OCI-LY7 (cell line): ENCODE results near the gene NFE2L1. TPM values are rescaled to one million over a fixed set of nuclear protein-coding genes. Genes with fewer than 3 reads are reported as not detected.

Experiments
- BruUV-seq: library from RNA; stranded (reverse); fragments of 400-500 nt; replicated peaks from 2 replicates; lab custom pipeline; 2021; lab: Mats Ljungman, UMichigan
- CTCF ChIA-PET: fragments of 300-600 bp; sonication (Branson Sonifier 250); formaldehyde crosslinking; loops from one replicate; lab custom pipeline; 2022; ENCODE audit warnings: antibody characterized with exemption; ENCODE audit not compliant: unreplicated experiment; lab: Charles Lee
- POLR2A ChIA-PET: fragments of 300-600 bp; sonication (Branson Sonifier 250); formaldehyde crosslinking; loops from one replicate; lab custom pipeline; 2022; ENCODE audit warnings: antibody characterized with exemption; lab: Charles Lee
- DNase-seq: peaks from one replicate; pipeline ENCODE4 v3.0.0-alpha.2; 2015; ENCODE audit warnings: low spot score
- H2AFZ ChIP-seq: fragments of 200-600 bp; sonication (generic), shearing (Covaris generic); 2 replicates; pipeline ENCODE4 v1.6.1; 2014; ENCODE audit warnings: mild to moderate bottlenecking, antibody characterized with exemption, low read length, moderate library complexity
- H3K27ac ChIP-seq: fragments of 200-600 bp; sonication (generic); 2 replicates; pipeline ENCODE4 v1.5.1; 2014; ENCODE audit warnings: mixed run types, low read depth, mild to moderate bottlenecking, moderate library complexity, low read length, inconsistent platforms; ENCODE audit not compliant: poor library complexity, severe bottlenecking
- H3K36me3 ChIP-seq: fragments of 200-600 bp; sonication (generic); 2 replicates; pipeline ENCODE4 v1.6.1; 2014; ENCODE audit warnings: mild to moderate bottlenecking, antibody characterized with exemption, low read length, moderate library complexity, mixed read lengths; ENCODE audit not compliant: insufficient read depth
- H3K4me1 ChIP-seq: fragments of 200-600 bp; sonication (generic); 2 replicates; pipeline ENCODE4 v1.5.1; 2014; ENCODE audit warnings: mild to moderate bottlenecking, low read length; ENCODE audit not compliant: insufficient read depth, poor library complexity, severe bottlenecking
- H3K4me2 ChIP-seq: fragments of 200-600 bp; sonication (generic); 2 replicates; pipeline ENCODE4 v1.6.1; 2014; ENCODE audit warnings: mild to moderate bottlenecking, low read length
- H3K4me3 ChIP-seq: fragments of 200-600 bp; sonication (generic); 2 replicates; pipeline ENCODE4 v1.5.1; 2014; ENCODE audit warnings: mild to moderate bottlenecking, low read depth, low read length; ENCODE audit not compliant: poor library complexity, severe bottlenecking
- H3K79me2 ChIP-seq: fragments of 200-600 bp; sonication (generic); 2 replicates; pipeline ENCODE4 v1.6.1; 2016; ENCODE audit warnings: low read depth, mild to moderate bottlenecking, low read length, moderate library complexity, mixed read lengths; ENCODE audit not compliant: insufficient read depth
- H3K9me2 ChIP-seq: fragments of 200-600 bp; sonication (generic); 2 replicates; pipeline ENCODE4 v1.6.1; 2016; ENCODE audit warnings: mild to moderate bottlenecking, low read length, mixed read lengths; ENCODE audit not compliant: insufficient read depth
- H3K9me3 ChIP-seq: fragments of 200-600 bp; sonication (generic); 2 replicates; pipeline ENCODE4 v1.6.1; 2014; ENCODE audit warnings: mild to moderate bottlenecking, mixed run types, low read length, mixed read lengths
- H4K20me1 ChIP-seq: fragments of 200-600 bp; sonication (generic); 2 replicates; pipeline ENCODE4 v1.6.1; 2014; ENCODE audit warnings: mild to moderate bottlenecking, antibody characterized with exemption, low read length, moderate library complexity, mixed read lengths; ENCODE audit not compliant: insufficient read depth
- EZH2phosphoT487 ChIP-seq: fragments of 200-600 bp; sonication (generic); IDR thresholded peaks from 2 replicates; pipeline ENCODE4 v1.6.1; 2018; ENCODE audit warnings: low read depth, borderline replicate concordance, mild to moderate bottlenecking, mixed run types, antibody characterized with exemption, low read length, moderate library complexity, mixed read lengths
- intact Hi-C: fragments of 100-400 bp; cut with micrococcal nuclease; formaldehyde crosslinking; loops from one replicate; pipeline ENCODE4 v1.10.0; 2022; ENCODE audit not compliant: unreplicated experiment
- total RNA-seq, 2 experiments: library from RNA; depleted of rRNA in 1 of 2; stranded (reverse); fragments of >200 nt in 1 of 2; shearing (Covaris generic) in 1 of 2; gene quantifications; 2 replicates each; pipeline ENCODE4 v1.2.3, GENCODE V29; 2014 to 2022
- TF ChIP-seq, protein P1 (sequence below): fragments of 200-600 bp; sonication (generic); conservative IDR thresholded peaks from 2 replicates; pipeline ENCODE4 v1.5.1; 2014; ENCODE audit warnings: mild to moderate bottlenecking, antibody characterized with exemption, low read length, moderate library complexity, mixed read lengths

NFE2L1 gene
- total RNA-seq, 2 experiments from 2014 or later, result 42.3 to 106 TPM

DNA sequence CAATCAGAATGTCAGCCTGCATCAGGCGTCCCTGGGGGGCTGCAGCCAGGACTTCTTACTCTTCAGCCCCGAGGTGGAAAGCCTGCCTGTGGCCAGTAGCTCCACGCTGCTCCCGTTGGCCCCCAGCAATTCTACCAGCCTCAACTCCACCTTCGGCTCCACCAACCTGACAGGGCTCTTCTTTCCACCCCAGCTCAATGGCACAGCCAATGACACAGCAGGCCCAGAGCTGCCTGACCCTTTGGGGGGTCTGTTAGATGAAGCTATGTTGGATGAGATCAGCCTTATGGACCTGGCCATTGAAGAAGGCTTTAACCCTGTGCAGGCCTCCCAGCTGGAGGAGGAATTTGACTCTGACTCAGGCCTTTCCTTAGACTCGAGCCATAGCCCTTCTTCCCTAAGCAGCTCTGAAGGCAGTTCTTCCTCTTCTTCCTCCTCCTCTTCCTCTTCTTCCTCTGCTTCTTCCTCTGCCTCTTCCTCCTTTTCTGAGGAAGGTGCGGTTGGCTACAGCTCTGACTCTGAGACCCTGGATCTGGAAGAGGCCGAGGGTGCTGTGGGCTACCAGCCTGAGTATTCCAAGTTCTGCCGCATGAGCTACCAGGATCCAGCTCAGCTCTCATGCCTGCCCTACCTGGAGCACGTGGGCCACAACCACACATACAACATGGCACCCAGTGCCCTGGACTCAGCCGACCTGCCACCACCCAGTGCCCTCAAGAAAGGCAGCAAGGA, 10.4 kb downstream of the NFE2L1 start:
- no peaks in the 10 kb centered on the region for H3K9me3 ChIP-seq
- peaks cover 36% of the 10 kb centered on the region for H3K4me1 ChIP-seq
- no TSS peak for BruUV-seq
- no peak overlapping the region for H3K4me2 ChIP-seq
- CTCF ChIA-PET, result no interaction called here
- no peak overlapping the region for H3K4me3 ChIP-seq
- TF ChIP-seq EZH2phosphoT487, result no peak
- TF ChIP-seq, protein P1, sequence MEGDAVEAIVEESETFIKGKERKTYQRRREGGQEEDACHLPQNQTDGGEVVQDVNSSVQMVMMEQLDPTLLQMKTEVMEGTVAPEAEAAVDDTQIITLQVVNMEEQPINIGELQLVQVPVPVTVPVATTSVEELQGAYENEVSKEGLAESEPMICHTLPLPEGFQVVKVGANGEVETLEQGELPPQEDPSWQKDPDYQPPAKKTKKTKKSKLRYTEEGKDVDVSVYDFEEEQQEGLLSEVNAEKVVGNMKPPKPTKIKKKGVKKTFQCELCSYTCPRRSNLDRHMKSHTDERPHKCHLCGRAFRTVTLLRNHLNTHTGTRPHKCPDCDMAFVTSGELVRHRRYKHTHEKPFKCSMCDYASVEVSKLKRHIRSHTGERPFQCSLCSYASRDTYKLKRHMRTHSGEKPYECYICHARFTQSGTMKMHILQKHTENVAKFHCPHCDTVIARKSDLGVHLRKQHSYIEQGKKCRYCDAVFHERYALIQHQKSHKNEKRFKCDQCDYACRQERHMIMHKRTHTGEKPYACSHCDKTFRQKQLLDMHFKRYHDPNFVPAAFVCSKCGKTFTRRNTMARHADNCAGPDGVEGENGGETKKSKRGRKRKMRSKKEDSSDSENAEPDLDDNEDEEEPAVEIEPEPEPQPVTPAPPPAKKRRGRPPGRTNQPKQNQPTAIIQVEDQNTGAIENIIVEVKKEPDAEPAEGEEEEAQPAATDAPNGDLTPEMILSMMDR, result no peak
- intact Hi-C loops, result no loop called here
- no peaks in the 10 kb centered on the region for H4K20me1 ChIP-seq
- no peak overlapping the region for H3K27ac ChIP-seq
- POLR2A ChIA-PET, result interaction anchor here (0.6 to 4.5 kb wide), 3 partner anchors 8 to 228 kb away, joined by 3 to 29 read pairs (median 3); partner anchors contain the start of gene NFE2L1
- H3K79me2 ChIP-seq, result peaks cover 20% of the 10 kb centered on the region; the same call in 1 of the 2 replicates
- no peak overlapping the region for H2AFZ ChIP-seq
- H3K36me3 ChIP-seq, result peaks cover 93% of the 10 kb centered on the region
- no peak for DNase-seq
- H3K9me2 ChIP-seq, result no peaks in the 10 kb centered on the region

DNA sequence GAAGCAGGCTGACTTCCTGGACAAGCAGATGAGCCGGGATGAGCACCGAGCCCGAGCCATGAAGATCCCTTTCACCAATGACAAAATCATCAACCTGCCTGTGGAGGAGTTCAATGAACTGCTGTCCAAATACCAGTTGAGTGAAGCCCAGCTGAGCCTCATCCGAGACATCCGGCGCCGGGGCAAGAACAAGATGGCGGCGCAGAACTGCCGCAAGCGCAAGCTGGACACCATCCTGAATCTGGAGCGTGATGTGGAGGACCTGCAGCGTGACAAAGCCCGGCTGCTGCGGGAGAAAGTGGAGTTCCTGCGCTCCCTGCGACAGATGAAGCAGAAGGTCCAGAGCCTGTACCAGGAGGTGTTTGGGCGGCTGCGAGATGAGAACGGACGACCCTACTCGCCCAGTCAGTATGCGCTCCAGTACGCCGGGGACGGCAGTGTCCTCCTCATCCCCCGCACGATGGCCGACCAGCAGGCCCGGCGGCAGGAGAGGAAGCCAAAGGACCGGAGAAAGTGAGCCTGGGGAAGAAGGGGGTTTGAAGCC, 11.0 kb downstream of the NFE2L1 start:
- CTCF ChIA-PET, result no interaction called here
- H3K4me1 ChIP-seq, result peaks cover 30% of the 10 kb centered on the region
- intact Hi-C loops, result no loop called here
- no peaks in the 10 kb centered on the region for H3K9me2 ChIP-seq
- no peak overlapping the region for H2AFZ ChIP-seq
- H3K36me3 ChIP-seq, result peaks cover 91% of the 10 kb centered on the region
- BruUV-seq, result no TSS peak
- no peak overlapping the region for H3K4me3 ChIP-seq
- POLR2A ChIA-PET, result interaction anchor here (4.5 kb wide), 1 partner anchor 12 kb away, joined by 29 read pairs; the partner anchor contains the start of gene NFE2L1
- H3K4me2 ChIP-seq, result no peak overlapping the region
- no peak overlapping the region for H3K27ac ChIP-seq
- H3K9me3 ChIP-seq, result no peaks in the 10 kb centered on the region
- no peak for DNase-seq
- TF ChIP-seq, protein P1, result no peak
- H3K79me2 ChIP-seq, result peaks cover 16% of the 10 kb centered on the region; the same call in 1 of the 2 replicates
- no peaks in the 10 kb centered on the region for H4K20me1 ChIP-seq

DNA sequence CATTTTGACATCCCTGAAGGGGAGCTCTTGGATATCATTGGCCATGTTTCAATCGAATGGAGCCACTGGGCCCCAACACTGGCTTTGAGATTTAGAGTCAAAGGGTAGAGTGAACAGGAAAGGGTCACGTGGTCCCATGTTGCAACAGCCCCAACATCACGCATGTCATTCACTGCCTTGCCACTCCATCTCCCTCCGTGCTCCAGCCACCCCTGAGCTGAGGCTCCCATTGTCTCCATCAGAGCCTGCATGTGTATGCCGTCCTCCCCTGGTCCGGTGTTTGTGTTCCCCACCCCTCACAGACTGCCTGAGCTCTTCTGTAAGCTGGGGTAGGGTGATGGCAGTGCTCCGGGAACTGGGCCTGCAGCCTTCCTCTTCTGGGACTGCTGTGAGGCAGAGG, 12.1 kb downstream of the NFE2L1 start:
- H3K4me1 ChIP-seq, result peaks cover 20% of the 10 kb centered on the region
- H3K4me2 ChIP-seq, result no peak overlapping the region
- H3K27ac ChIP-seq, result no peak overlapping the region
- H4K20me1 ChIP-seq, result no peaks in the 10 kb centered on the region
- DNase-seq, result no peak
- H3K79me2 ChIP-seq, result peaks cover 9% of the 10 kb centered on the region; the same call in 1 of the 2 replicates
- no peak for TF ChIP-seq EZH2phosphoT487
- TF ChIP-seq, protein P1, result no peak
- CTCF ChIA-PET, result interaction anchor here (0.6 kb wide), 1 partner anchor 404 kb away, joined by 4 read pairs; no protein-coding TSS in a partner anchor
- H2AFZ ChIP-seq, result no peak overlapping the region
- intact Hi-C loops, result no loop called here
- H3K4me3 ChIP-seq, result no peak overlapping the region
- H3K9me3 ChIP-seq, result no peaks in the 10 kb centered on the region
- H3K36me3 ChIP-seq, result peaks cover 97% of the 10 kb centered on the region
- H3K9me2 ChIP-seq, result no peaks in the 10 kb centered on the region
- POLR2A ChIA-PET, result interaction anchor here (0.5 to 0.9 kb wide), 2 partner anchors 8 to 26 kb away, joined by 3 read pairs; no protein-coding TSS in a partner anchor
- BruUV-seq, result no TSS peak
